Loucy (cell line): ENCODE data around the gene SASH1.

Experiments used
- H2AFZ ChIP-seq: fragments of 200-600 bp; sonication (generic); 2 replicates; pipeline ENCODE4 v1.6.0; 2016; ENCODE audit warnings: antibody characterized with exemption, mild to moderate bottlenecking, low read length, moderate library complexity
- H3F3A ChIP-seq: fragments of 200-600 bp; 2 replicates; pipeline ENCODE4 v1.6.0; 2016; ENCODE audit warnings: antibody characterized with exemption, low read depth, mild to moderate bottlenecking
- H3K27me3 ChIP-seq: fragments of 200-600 bp; sonication (generic); 2 replicates; pipeline ENCODE4 v1.6.1; 2014; ENCODE audit warnings: low read length, mild to moderate bottlenecking; ENCODE audit not compliant: insufficient read depth, poor library complexity, severe bottlenecking
- H3K36me3 ChIP-seq: fragments of 200-600 bp; sonication (generic); 2 replicates; pipeline ENCODE4 v1.6.1; 2016; ENCODE audit warnings: low read length; ENCODE audit not compliant: insufficient read depth
- H3K4me1 ChIP-seq: fragments of 200-600 bp; sonication (generic); 2 replicates; pipeline ENCODE4 v1.5.1; 2014; ENCODE audit warnings: low read length, mild to moderate bottlenecking; ENCODE audit not compliant: insufficient read depth, poor library complexity, severe bottlenecking
- H3K4me2 ChIP-seq: fragments of 200-600 bp; sonication (generic); 2 replicates; pipeline ENCODE4 v1.6.0; 2014; ENCODE audit warnings: antibody characterized with exemption, low read length, low read depth, mild to moderate bottlenecking; ENCODE audit not compliant: poor library complexity, severe bottlenecking
- H3K4me3 ChIP-seq: fragments of 200-600 bp; sonication (generic); 2 replicates; pipeline ENCODE4 v1.5.1; 2014; ENCODE audit warnings: low read length, mild to moderate bottlenecking, mixed read lengths; ENCODE audit not compliant: poor library complexity, severe bottlenecking
- H3K79me2 ChIP-seq: fragments of 200-600 bp; sonication (generic); 2 replicates; pipeline ENCODE4 v1.6.1; 2014; ENCODE audit warnings: low read length; ENCODE audit not compliant: insufficient read depth
- H3K9ac ChIP-seq: fragments of 200-600 bp; sonication (generic); 2 replicates; pipeline ENCODE4 v1.6.0; 2014; ENCODE audit warnings: mild to moderate bottlenecking, low read depth, low read length, moderate library complexity; ENCODE audit not compliant: poor library complexity, severe bottlenecking
- H3K9me2 ChIP-seq: fragments of 200-600 bp; sonication (generic); replicated peaks from 2 replicates; pipeline ENCODE4 v1.6.1; 2016; ENCODE audit warnings: low read depth, low read length, mixed read lengths
- H3K9me3 ChIP-seq: fragments of 200-600 bp; sonication (generic); 2 replicates; pipeline ENCODE4 v1.6.1; 2014; ENCODE audit warnings: mild to moderate bottlenecking, antibody characterized with exemption, low read length, low read depth; ENCODE audit not compliant: insufficient read depth
- H4K20me1 ChIP-seq: fragments of 200-600 bp; sonication (generic); 2 replicates; pipeline ENCODE4 v1.6.0; 2014; ENCODE audit warnings: antibody characterized with exemption, low read length, mild to moderate bottlenecking; ENCODE audit not compliant: insufficient read depth, poor library complexity, severe bottlenecking
- CTCF ChIP-seq: fragments of 200-600 bp; sonication (generic); conservative IDR thresholded peaks from 2 replicates; pipeline ENCODE4 v1.5.1; 2014; ENCODE audit warnings: mild to moderate bottlenecking, antibody characterized with exemption, low read length
- EZH2phosphoT487 ChIP-seq: fragments of 200-600 bp; IDR thresholded peaks from 2 replicates; pipeline ENCODE4 v1.6.1; 2018; ENCODE audit warnings: antibody characterized with exemption, mild to moderate bottlenecking, moderate library complexity, borderline replicate concordance

The SASH1 gene

DNA sequence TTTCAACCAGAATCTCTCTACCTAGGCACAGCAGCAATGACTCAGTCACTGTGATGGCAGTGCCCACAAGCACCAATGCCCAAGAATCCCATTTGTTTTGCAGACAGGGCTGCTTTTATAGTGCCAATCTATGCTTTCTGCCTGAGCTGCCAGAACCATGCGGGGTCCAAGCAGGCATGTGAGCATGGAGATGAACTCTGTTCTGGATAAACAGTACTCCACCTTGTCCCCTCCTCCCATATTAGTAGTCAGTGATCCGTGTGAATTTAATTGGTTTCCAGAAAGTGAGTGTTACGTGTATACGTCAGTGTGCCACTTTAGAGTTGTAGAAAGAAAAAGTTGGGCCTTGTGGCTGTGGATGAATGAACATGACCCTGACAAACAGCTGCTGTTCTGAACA is 79.4 kb downstream of the SASH1 start:
- Histone ChIP-seq H2AFZ (no peak overlapping the region), H3K4me3 (no peak overlapping the region), H3K36me3 (no peaks in the 10 kb centered on the region), H3K4me1 (peaks cover 6% of the 10 kb centered on the region), H3K79me2 (no peaks in the 10 kb centered on the region), H3K9me2 (no peaks in the 10 kb centered on the region), H4K20me1 (no peaks in the 10 kb centered on the region), H3K9me3 (no peaks in the 10 kb centered on the region), H3K4me2 (no peak overlapping the region), H3K27me3 (no peaks in the 10 kb centered on the region), H3F3A (no peaks in the 10 kb centered on the region), H3K9ac (no peak overlapping the region)
- no peak for TF ChIP-seq EZH2phosphoT487
- TF ChIP-seq CTCF: no peak

- TF ChIP-seq EZH2phosphoT487 (no peak), CTCF (no peak)
- Histone ChIP-seq H4K20me1 (no peaks in the 10 kb centered on the region), H3K9ac (no peak overlapping the region), H2AFZ (no peak overlapping the region), H3K4me1 (peaks cover 6% of the 10 kb centered on the region), H3K27me3 (no peaks in the 10 kb centered on the region), H3K9me2 (no peaks in the 10 kb centered on the region), H3K4me2 (no peak overlapping the region), H3F3A (no peaks in the 10 kb centered on the region), H3K9me3 (no peaks in the 10 kb centered on the region), H3K79me2 (no peaks in the 10 kb centered on the region), H3K4me3 (no peak overlapping the region), H3K36me3 (no peaks in the 10 kb centered on the region)
Measured at GRCh38 chr6:148423133-148423532, 80.5 kb downstream of the SASH1 start.

DNA sequence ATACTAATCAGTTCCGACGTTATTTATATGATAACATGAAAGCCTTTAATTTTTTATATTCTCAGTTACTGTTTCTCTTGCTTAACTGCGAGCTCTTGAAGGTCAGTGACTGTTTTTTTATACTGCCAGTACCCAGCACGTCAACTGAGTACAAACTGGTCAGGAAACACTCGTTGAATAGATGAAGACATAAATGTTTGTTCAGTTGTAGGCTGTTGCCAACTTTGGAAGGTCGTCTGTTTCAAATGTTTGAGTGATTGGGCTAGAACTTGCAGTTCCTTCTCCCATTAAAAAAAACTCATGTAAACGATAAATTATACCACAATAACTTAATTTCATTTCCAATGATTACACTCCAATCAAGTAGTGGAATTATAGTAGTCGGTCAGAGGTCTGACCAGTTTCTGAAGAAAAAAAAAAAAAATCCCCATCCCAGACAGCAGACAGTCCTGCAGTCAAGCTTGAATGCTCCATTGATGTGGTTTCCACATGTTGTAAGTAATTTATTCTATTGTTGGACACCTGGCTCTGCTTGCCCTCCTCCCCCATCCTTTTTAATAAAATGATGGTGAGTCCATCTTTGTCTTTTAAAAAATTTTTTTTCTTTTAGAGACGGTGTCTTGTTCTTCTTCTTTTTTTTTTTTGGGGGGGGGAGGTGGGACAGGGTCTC is 81.1 kb downstream of the SASH1 start:
- H3K9ac ChIP-seq: no peak overlapping the region
- no peak overlapping the region for H2AFZ ChIP-seq
- no peaks in the 10 kb centered on the region for H3K9me3 ChIP-seq
- H3K4me1 ChIP-seq: peaks cover 6% of the 10 kb centered on the region
- H4K20me1 ChIP-seq: no peaks in the 10 kb centered on the region
- no peaks in the 10 kb centered on the region for H3K79me2 ChIP-seq
- H3K27me3 ChIP-seq: no peaks in the 10 kb centered on the region
- H3K4me3 ChIP-seq: no peak overlapping the region
- TF ChIP-seq CTCF (no peak), EZH2phosphoT487 (no peak)
- no peaks in the 10 kb centered on the region for H3K36me3 ChIP-seq
- no peaks in the 10 kb centered on the region for H3K9me2 ChIP-seq
- no peak overlapping the region for H3K4me2 ChIP-seq
- H3F3A ChIP-seq: no peaks in the 10 kb centered on the region
